ENCODE data around the gene SNRPD3.

Gene SNRPD3

DNA sequence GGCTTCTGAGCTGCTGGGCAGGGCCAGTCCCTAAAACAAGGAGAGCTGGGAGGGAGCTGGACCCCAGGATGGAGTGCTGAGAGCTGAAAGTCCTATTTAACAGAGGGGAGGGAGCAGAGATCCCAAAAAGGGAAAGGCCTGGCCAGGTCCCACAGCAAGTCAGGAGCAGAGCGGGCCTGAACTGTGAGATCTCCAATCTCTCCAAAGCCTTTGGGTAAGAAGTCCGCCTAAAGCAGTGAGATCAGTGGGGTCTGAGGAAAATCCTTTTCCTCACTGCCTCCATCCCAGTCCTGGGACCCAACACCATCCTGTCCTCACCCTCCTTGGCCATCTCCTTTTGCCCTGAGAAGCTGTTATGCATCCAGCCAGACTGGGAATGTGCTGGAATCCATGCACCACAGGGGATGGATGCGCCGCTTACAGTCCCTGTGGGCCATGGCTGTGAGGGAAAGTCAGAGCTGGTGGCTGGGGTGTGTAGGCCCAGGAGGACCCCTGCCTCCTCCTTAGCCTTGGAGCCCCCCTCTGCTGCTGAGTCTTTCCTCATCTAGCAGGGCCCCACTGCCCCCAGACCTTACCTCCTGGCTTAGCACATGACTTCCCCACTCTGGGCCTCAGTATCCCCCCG, 28.5 kb downstream of the SNRPD3 start:
- no peak for DNase-seq (ENCODE audit: low read depth)
- TF ChIP-seq, protein P1, sequence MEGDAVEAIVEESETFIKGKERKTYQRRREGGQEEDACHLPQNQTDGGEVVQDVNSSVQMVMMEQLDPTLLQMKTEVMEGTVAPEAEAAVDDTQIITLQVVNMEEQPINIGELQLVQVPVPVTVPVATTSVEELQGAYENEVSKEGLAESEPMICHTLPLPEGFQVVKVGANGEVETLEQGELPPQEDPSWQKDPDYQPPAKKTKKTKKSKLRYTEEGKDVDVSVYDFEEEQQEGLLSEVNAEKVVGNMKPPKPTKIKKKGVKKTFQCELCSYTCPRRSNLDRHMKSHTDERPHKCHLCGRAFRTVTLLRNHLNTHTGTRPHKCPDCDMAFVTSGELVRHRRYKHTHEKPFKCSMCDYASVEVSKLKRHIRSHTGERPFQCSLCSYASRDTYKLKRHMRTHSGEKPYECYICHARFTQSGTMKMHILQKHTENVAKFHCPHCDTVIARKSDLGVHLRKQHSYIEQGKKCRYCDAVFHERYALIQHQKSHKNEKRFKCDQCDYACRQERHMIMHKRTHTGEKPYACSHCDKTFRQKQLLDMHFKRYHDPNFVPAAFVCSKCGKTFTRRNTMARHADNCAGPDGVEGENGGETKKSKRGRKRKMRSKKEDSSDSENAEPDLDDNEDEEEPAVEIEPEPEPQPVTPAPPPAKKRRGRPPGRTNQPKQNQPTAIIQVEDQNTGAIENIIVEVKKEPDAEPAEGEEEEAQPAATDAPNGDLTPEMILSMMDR (conservative IDR thresholded peaks at IDR 0.05; ENCODE audit: low read length): no peak
- H3K4me3 ChIP-seq (ENCODE audit: low read length): no peak overlapping the region

DNA sequence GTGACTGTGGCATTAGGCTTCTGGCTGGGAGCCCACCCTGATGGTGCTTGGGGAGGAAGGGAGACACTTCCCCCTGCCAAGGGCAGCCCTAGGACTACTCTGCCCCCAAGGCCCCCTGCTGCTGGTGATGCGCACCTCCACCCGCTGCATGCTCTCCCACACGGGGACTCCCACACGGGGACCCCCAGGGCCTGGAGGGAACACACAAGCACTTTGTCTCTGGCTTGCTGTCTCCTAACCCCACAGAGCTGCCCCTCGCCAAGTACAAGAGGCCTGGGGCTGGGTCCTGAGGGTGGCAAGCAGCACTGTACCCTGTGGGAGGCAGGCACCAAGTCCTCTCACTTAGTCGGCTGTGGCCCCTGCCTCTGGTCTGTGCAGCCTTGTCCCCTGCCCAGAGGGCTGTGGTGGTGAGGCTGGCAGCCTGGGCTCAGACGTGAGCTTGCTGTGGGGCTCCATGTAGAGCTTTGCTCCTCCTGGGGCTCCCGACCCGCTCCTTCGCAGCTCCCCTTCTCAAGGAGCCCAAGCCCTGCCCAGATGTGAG, 29.1 kb downstream of the SNRPD3 start:
- DNase-seq (ENCODE audit: low read depth): no peak
- no peak overlapping the region for H3K4me3 ChIP-seq (ENCODE audit: low read length)
- TF ChIP-seq, protein P1 (conservative IDR thresholded peaks at IDR 0.05; ENCODE audit: low read length): no peak

DNA sequence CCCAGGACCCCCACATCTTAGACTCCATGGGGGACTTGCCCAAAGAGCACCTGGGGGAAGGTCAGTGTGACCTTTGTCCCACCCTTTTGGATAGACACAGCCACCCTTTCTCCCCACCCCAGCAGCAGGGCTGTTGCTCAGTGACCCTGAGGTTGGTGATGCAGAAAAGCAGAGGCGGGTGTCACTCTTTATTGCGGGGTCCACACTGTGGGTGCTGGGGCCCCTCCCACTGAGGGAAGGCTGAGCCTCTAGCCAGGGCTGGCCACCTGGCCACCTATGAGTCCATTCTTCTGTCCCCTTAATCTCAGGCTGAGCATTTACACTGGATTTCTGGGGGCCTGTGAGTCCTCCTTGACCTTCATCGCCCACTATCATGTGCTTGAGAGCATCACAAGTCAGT, 29.7 kb downstream of the SNRPD3 start:
- no peak for DNase-seq (ENCODE audit: low read depth)
- no peak overlapping the region for H3K4me3 ChIP-seq (ENCODE audit: low read length)
- TF ChIP-seq, protein P1 (conservative IDR thresholded peaks at IDR 0.05; ENCODE audit: low read length): no peak

DNA sequence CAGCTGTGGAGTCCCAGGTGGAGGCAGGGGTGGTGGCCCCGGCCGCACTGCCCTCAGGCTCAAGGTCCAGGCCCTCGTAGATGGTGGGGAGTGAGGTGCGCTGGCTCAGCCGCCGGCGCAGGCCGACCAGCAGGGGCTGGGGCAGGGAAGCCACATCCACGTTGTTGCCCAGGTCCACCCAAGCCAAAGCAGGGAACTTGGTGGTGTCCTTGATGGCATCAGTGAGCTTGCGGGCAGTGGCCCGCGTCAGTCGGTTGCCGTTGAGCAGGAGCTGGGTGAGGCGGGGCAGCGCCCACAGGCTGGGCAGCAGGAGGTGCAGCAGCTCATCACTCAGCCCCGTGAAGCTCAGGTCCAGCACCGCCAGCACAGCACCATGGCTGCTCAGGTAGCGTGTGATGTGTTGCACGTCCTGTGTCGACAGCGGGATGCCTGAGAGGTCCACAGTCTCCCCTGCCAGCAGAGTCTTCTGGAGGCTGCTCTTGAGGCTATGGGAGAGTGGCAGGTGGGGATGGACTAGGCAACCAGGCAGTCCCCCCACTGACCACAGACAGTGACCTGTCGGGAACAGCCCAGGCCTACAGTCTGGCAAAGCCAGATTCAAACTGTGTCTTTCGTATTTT, 30.2 kb downstream of the SNRPD3 start:
- DNase-seq (ENCODE audit: low read depth): no peak
- TF ChIP-seq, protein P1 (conservative IDR thresholded peaks at IDR 0.05; ENCODE audit: low read length): no peak
- no peak overlapping the region for H3K4me3 ChIP-seq (ENCODE audit: low read length)

DNA sequence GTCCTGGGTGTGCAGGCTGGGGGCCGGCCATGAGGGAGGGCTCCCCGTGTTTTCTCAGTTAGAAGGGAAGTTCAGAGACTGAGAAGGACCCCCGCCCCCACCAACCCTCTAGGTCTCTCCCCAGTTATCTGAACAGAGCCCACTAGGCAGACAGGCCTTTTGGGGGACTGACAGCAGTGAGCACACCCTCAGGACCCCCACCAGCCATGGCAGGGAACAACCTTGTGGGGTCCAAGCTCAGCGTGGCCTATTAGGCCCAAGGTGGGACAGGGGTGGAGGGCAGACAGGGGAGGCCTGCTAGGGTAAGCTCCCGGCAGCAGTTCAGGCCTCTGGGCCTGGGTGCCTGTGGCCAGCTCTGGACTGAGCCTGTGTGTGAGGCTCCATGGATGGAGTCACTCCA, 31.5 kb downstream of the SNRPD3 start:
- no peak overlapping the region for H3K4me3 ChIP-seq (ENCODE audit: low read length)
- TF ChIP-seq, protein P1 (conservative IDR thresholded peaks at IDR 0.05; ENCODE audit: low read length): no peak
- no peak for DNase-seq (ENCODE audit: low read depth)

DNA sequence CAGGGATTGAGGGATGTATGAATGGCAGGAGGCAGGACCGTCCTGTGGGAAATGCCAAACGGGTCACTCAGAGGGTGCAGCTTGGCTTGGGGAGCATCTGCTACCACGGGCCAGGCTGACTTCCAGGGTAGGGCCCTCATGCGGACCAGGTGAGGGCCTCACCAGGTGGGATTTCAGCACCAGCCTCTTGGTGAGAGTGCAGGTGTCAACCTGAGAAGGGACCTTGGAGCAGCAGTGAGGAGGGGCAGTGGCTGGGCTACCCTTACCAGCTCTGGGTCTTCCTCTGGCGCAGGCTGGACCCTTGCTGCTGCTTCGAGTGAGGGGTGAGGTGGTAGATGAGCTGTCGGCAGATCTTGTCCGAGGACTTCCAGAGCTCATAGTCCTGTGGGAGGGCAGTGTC, 32.1 kb downstream of the SNRPD3 start:
- TF ChIP-seq, protein P1 (conservative IDR thresholded peaks at IDR 0.05; ENCODE audit: low read length): no peak
- no peak overlapping the region for H3K4me3 ChIP-seq (ENCODE audit: low read length)
- DNase-seq (ENCODE audit: low read depth): no peak

DNA sequence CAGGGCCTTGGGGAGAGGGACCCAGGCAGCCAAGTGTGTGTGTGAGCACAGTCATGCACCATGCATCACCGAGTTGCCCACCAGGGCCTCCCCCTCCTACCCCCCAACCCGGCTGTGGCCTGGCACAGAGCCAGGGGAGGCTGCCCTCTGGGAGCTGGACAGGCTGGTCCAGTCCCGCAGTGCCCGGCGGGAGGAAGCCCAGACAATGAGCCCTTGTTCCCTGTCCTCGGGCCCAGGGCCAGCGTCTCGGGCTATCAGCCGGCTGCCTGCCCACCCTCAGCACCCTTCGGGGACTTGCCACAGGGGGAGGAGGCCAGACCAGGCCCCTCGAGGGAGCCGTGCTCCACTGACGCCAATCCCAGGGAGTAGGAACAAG, 32.6 kb downstream of the SNRPD3 start:
- TF ChIP-seq, protein P1 (conservative IDR thresholded peaks at IDR 0.05; ENCODE audit: low read length): no peak
- DNase-seq (ENCODE audit: low read depth): no peak
- H3K4me3 ChIP-seq (ENCODE audit: low read length): no peak overlapping the region
